ENCODE data around the gene SRM. TPM values are rescaled to one million over a fixed set of nuclear protein-coding genes. Genes with fewer than 3 reads are reported as not detected.
"Not testable (repeated sequence)": the region's sequence is repeated elsewhere in the genome, so short reads cannot be mapped to it uniquely, and the experiment has no call there.

The SRM gene
- polyA plus RNA-seq, 1 donor from 2014 or later: 22.9 TPM

- H3K27ac ChIP-seq (ENCODE audit: low read length): no peak overlapping the region
- TF ChIP-seq EP300 (conservative IDR thresholded peaks at IDR 0.05; ENCODE audit: poor library complexity, severe bottlenecking): no peak
- no peak for TF ChIP-seq POLR2AphosphoS5 (IDR thresholded peaks at IDR 0.05)
- no peak for TF ChIP-seq MXI1 (conservative IDR thresholded peaks at IDR 0.05; ENCODE audit: poor library complexity, severe bottlenecking)
- TF ChIP-seq EZH2 (IDR thresholded peaks at IDR 0.05; ENCODE audit: borderline replicate concordance, insufficient read depth, low read length, poor library complexity, severe bottlenecking): no peak
- TF ChIP-seq RAD21 (conservative IDR thresholded peaks at IDR 0.05): no peak
- TF ChIP-seq CTCF (IDR thresholded peaks at IDR 0.05; ENCODE audit: poor library complexity, severe bottlenecking): no peak
- no peak for TF ChIP-seq TAF1 (IDR thresholded peaks at IDR 0.05; ENCODE audit: low read depth)
- no peak for TF ChIP-seq REST (IDR thresholded peaks at IDR 0.05; ENCODE audit: borderline replicate concordance)
- no peak for TF ChIP-seq SMC3 (conservative IDR thresholded peaks at IDR 0.05; ENCODE audit: poor library complexity)
- H3K27me3 ChIP-seq (ENCODE audit: insufficient read depth, low read depth, low read length): no peaks in the 10 kb centered on the region
Measured at GRCh38 chr1:11064942-11065341, 5.1 kb upstream of the SRM start.

GRCh38 chr1:11063937-11064537 lies 4.2 kb upstream of the SRM start:
- peaks cover 15% of the 10 kb centered on the region for H3K36me3 ChIP-seq (ENCODE audit: insufficient read depth, low read length)
- not testable (repeated sequence) for H3K9ac ChIP-seq (ENCODE audit: low read length); H3K4me2 ChIP-seq (ENCODE audit: low read length); H3F3A ChIP-seq (ENCODE audit: insufficient read depth, low read length, poor library complexity, severe bottlenecking); H3K4me3 ChIP-seq (ENCODE audit: low read length); H3K27ac ChIP-seq (ENCODE audit: low read length); H3K27me3 ChIP-seq (ENCODE audit: insufficient read depth, low read depth, low read length); H4K20me1 ChIP-seq (ENCODE audit: insufficient read depth); H2AFZ ChIP-seq (ENCODE audit: low read depth, low read length); H3K9me3 ChIP-seq (ENCODE audit: low read length); H3K79me2 ChIP-seq (replicated peaks; ENCODE audit: insufficient read depth, low read length); H3K9me2 ChIP-seq (ENCODE audit: insufficient read depth, low read length)

More at GRCh38 chr1:11064942-11065341, 5.1 kb upstream of the SRM start:
- Histone ChIP-seq H3K36me3 (ENCODE audit: insufficient read depth, low read length) (peaks cover 15% of the 10 kb centered on the region), H2AFZ (ENCODE audit: low read depth, low read length) (no peak overlapping the region), H3K4me2 (ENCODE audit: low read length) (no peak overlapping the region), H3K4me3 (ENCODE audit: low read length) (no peak overlapping the region), H4K20me1 (ENCODE audit: insufficient read depth) (no peaks in the 10 kb centered on the region), H3F3A (ENCODE audit: insufficient read depth, low read length, poor library complexity, severe bottlenecking) (no peaks in the 10 kb centered on the region), H3K9ac (ENCODE audit: low read length) (no peak overlapping the region), H3K79me2 (replicated peaks; ENCODE audit: insufficient read depth, low read length) (no peaks in the 10 kb centered on the region), H3K9me3 (ENCODE audit: low read length) (no peaks in the 10 kb centered on the region), H3K9me2 (ENCODE audit: insufficient read depth, low read length) (no peaks in the 10 kb centered on the region)

Measured in neural cell (in vitro differentiated cells).